Activated CD4-positive, alpha-beta T cell treated with anti-CD3 and anti-CD28 coated beads for 48 hours (primary cell): ENCODE measurements around the gene PF4V1.
"Not testable (repeated sequence)": the region's sequence is repeated elsewhere in the genome, so short reads cannot be mapped to it uniquely, and the experiment has no call there.

Experiments
- DNase-seq: peaks from one replicate; pipeline ENCODE4 v3.0.0-alpha.2; 2020

PF4V1 gene

GRCh38 chr4:73871511-73872310 lies 18.6 kb downstream of the PF4V1 start:
- no peak for DNase-seq

GRCh38 chr4:73872316-73873108 lies 19.4 kb downstream of the PF4V1 start:
- DNase-seq = no peak

- no peak for DNase-seq
These were observed 21.3 kb downstream of the PF4V1 start for GRCh38 chr4:73874386-73874785.

GRCh38 chr4:73875401-73875800 lies 22.3 kb downstream of the PF4V1 start:
- no peak for DNase-seq

- DNase-seq = no peak
These were observed 30.2 kb downstream of the PF4V1 start for GRCh38 chr4:73883306-73883705.

GRCh38 chr4:73885574-73886267 lies 32.6 kb downstream of the PF4V1 start:
- DNase-seq = no peak

- DNase-seq = no peak
These were observed 38.2 kb downstream of the PF4V1 start for GRCh38 chr4:73891326-73891725.

- DNase-seq = no peak
These were observed 38.8 kb downstream of the PF4V1 start for GRCh38 chr4:73891739-73892405.

- DNase-seq = no peak
These were observed 39.9 kb downstream of the PF4V1 start for GRCh38 chr4:73892966-73893365.

GRCh38 chr4:73894001-73894400 lies 40.9 kb downstream of the PF4V1 start:
- no peak for DNase-seq

- no peak for DNase-seq
These were observed 42.4 kb downstream of the PF4V1 start for GRCh38 chr4:73895201-73896175.

- DNase-seq = no peak
These were observed 43.3 kb downstream of the PF4V1 start for GRCh38 chr4:73896416-73896815.

- DNase-seq = no peak
These were observed 44.5 kb downstream of the PF4V1 start for GRCh38 chr4:73897380-73898136.

GRCh38 chr4:73899338-73899737 lies 46.2 kb downstream of the PF4V1 start:
- DNase-seq = not testable (repeated sequence)

- DNase-seq = no peak
These were observed 47.9 kb downstream of the PF4V1 start for GRCh38 chr4:73901031-73901430.

GRCh38 chr4:73902038-73902637 lies 49.0 kb downstream of the PF4V1 start:
- DNase-seq = no peak

- DNase-seq = no peak
These were observed 49.9 kb downstream of the PF4V1 start for GRCh38 chr4:73902817-73903547.
